ENCODE results near the gene PLCH1.

Gene PLCH1

DNA sequence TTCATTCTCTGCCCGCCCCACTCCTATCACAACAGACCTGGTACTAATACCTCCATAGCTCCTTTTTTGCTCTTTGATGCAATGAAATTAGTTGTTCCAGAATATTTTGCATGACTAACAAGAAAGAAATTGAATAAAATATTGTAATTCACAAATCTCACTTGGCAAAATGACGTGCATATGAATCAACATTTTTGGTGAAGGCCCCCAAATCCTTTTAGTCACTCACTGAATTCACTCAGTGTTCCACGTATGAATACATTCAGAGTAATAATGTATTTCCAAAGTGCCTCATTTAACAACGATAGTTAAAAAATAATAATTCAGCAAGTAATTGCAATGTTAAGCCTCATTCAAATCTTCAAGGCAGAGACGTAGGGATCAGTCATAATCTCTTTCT is 302.8 kb downstream of the PLCH1 start:
- Histone ChIP-seq H3K36me3 (replicated peaks; ENCODE audit: low read depth, low read length) (no peaks in the 10 kb centered on the region), H3K9ac (ENCODE audit: low read length) (no peak overlapping the region), H3K4me3 (ENCODE audit: low read length) (no peak overlapping the region), H2AFZ (ENCODE audit: low read depth, low read length) (no peak overlapping the region), H3K4me1 (ENCODE audit: low read length) (no peaks in the 10 kb centered on the region), H3K9me3 (ENCODE audit: insufficient read depth, low read length) (no peaks in the 10 kb centered on the region), H4K20me1 (ENCODE audit: insufficient read depth, low read length) (no peaks in the 10 kb centered on the region), H3K27ac (ENCODE audit: low read length) (no peak overlapping the region), H3K79me2 (ENCODE audit: low read length) (no peaks in the 10 kb centered on the region), H3K4me2 (ENCODE audit: low read length) (no peak overlapping the region), H3K27me3 (ENCODE audit: low read depth, low read length) (no peaks in the 10 kb centered on the region)
- TF ChIP-seq CTCF (IDR thresholded peaks at IDR 0.05; ENCODE audit: low read depth, low read length) (no peak), EZH2phosphoT487 (IDR thresholded peaks at IDR 0.05; ENCODE audit: low read depth) (no peak)

DNA sequence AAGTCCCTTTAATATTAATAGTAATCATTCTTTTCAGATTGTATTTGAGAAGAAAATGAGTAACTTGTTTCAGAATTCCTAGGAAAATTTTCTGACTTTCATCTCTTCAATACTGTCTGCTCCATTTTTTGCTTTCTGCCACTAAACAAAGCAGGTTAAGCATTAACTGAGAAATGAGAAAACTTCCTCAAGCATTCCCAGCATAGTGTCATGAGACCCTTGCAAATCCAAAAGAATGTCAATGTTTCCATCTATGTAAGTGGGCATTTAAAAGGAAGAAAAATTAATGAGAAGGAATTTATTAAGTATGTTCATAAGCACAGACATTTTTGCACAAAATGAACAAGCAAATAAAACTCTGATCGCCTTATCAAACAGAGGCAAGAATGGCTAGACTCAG is 303.4 kb downstream of the PLCH1 start:
- H3K27me3 ChIP-seq (ENCODE audit: low read depth, low read length): no peaks in the 10 kb centered on the region
- H3K36me3 ChIP-seq (replicated peaks; ENCODE audit: low read depth, low read length): no peaks in the 10 kb centered on the region
- no peak overlapping the region for H3K4me3 ChIP-seq (ENCODE audit: low read length)
- H3K27ac ChIP-seq (ENCODE audit: low read length): no peak overlapping the region
- no peaks in the 10 kb centered on the region for H3K79me2 ChIP-seq (ENCODE audit: low read length)
- no peak overlapping the region for H3K4me2 ChIP-seq (ENCODE audit: low read length)
- H3K9me3 ChIP-seq (ENCODE audit: insufficient read depth, low read length): no peaks in the 10 kb centered on the region
- H3K4me1 ChIP-seq (ENCODE audit: low read length): no peaks in the 10 kb centered on the region
- H4K20me1 ChIP-seq (ENCODE audit: insufficient read depth, low read length): no peaks in the 10 kb centered on the region
- no peak overlapping the region for H2AFZ ChIP-seq (ENCODE audit: low read depth, low read length)
- no peak for TF ChIP-seq EZH2phosphoT487 (IDR thresholded peaks at IDR 0.05; ENCODE audit: low read depth)
- no peak overlapping the region for H3K9ac ChIP-seq (ENCODE audit: low read length)

- H3K79me2 ChIP-seq (ENCODE audit: low read length): no peaks in the 10 kb centered on the region
- H4K20me1 ChIP-seq (ENCODE audit: insufficient read depth, low read length): no peaks in the 10 kb centered on the region
- H3K9me3 ChIP-seq (ENCODE audit: insufficient read depth, low read length): no peaks in the 10 kb centered on the region
- no peak overlapping the region for H3K9ac ChIP-seq (ENCODE audit: low read length)
- no peaks in the 10 kb centered on the region for H3K4me1 ChIP-seq (ENCODE audit: low read length)
- no peaks in the 10 kb centered on the region for H3K36me3 ChIP-seq (replicated peaks; ENCODE audit: low read depth, low read length)
- H3K4me2 ChIP-seq (ENCODE audit: low read length): no peak overlapping the region
- no peaks in the 10 kb centered on the region for H3K27me3 ChIP-seq (ENCODE audit: low read depth, low read length)
- H2AFZ ChIP-seq (ENCODE audit: low read depth, low read length): no peak overlapping the region
- TF ChIP-seq CTCF (IDR thresholded peaks at IDR 0.05; ENCODE audit: low read depth, low read length) (no peak), EZH2phosphoT487 (IDR thresholded peaks at IDR 0.05; ENCODE audit: low read depth) (no peak)
- H3K27ac ChIP-seq (ENCODE audit: low read length): no peak overlapping the region
- H3K4me3 ChIP-seq (ENCODE audit: low read length): no peak overlapping the region
Observed at GRCh38 chr3:155441026-155441425, 303.8 kb downstream of the PLCH1 start.

GRCh38 chr3:155435821-155436220 is 309.1 kb downstream of the PLCH1 start:
- Histone ChIP-seq H3K36me3 (replicated peaks; ENCODE audit: low read depth, low read length) (no peaks in the 10 kb centered on the region), H4K20me1 (ENCODE audit: insufficient read depth, low read length) (no peaks in the 10 kb centered on the region), H3K4me2 (ENCODE audit: low read length) (no peak overlapping the region)

More at GRCh38 chr3:155435821-155436220, 309.1 kb downstream of the PLCH1 start:
- H2AFZ ChIP-seq (ENCODE audit: low read depth, low read length): no peak overlapping the region
- H3K4me1 ChIP-seq (ENCODE audit: low read length): no peaks in the 10 kb centered on the region
- no peak overlapping the region for H3K9ac ChIP-seq (ENCODE audit: low read length)
- H3K27me3 ChIP-seq (ENCODE audit: low read depth, low read length): no peaks in the 10 kb centered on the region
- no peak overlapping the region for H3K4me3 ChIP-seq (ENCODE audit: low read length)
- H3K27ac ChIP-seq (ENCODE audit: low read length): no peak overlapping the region
- no peaks in the 10 kb centered on the region for H3K9me3 ChIP-seq (ENCODE audit: insufficient read depth, low read length)
- no peaks in the 10 kb centered on the region for H3K79me2 ChIP-seq (ENCODE audit: low read length)
- TF ChIP-seq EZH2phosphoT487 (IDR thresholded peaks at IDR 0.05; ENCODE audit: low read depth) (no peak), CTCF (IDR thresholded peaks at IDR 0.05; ENCODE audit: low read depth, low read length) (no peak)
